GM15510 (cell line): ENCODE measurements around the gene STK26.

ENCODE experiments used
- POLR2A ChIP-seq: IDR thresholded peaks from 3 replicates; pipeline ENCODE4 v1.6.1; 2011; ENCODE audit warnings: borderline replicate concordance; ENCODE audit not compliant: insufficient read length; ENCODE audit errors: extremely low read depth

STK26 gene

DNA sequence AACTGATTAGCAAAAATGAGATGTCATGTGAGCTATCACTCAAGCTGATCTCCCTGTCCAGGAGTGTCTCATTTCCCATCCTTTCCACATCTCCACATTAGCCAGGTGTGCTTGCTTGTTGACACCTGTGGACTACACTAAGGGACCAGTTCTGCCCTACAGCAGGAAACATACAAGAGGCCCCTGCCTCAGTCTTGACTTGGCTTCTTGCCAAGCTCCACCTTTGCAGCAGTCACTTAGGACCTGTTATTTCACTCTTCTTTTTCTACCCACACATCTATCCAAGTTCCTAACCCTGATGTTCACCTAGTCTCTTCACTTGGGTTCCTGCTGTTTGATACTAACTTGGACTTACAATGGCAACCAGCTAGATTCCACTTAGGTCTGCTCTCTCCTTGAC is 91.5 kb downstream of the STK26 start:
- no peak for TF ChIP-seq POLR2A

DNA sequence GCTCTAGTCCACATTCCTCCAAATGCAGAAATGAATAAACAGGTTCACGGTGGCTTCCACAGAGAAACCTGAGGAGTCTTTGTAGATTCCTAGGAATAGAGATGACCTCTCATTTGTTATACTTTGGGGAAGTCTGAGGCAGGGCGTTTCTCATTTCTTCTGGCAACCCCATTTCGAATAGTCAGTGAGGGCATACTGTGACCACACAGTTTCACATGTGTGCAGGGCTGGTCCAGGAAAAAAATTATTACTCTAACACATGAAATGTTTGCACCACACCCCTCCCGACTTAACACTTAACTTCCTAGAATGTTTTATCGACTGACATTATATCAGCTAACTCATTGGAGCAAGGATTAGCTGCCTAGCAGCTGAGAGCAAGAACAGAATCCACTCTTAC is 92.7 kb downstream of the STK26 start:
- no peak for TF ChIP-seq POLR2A

DNA sequence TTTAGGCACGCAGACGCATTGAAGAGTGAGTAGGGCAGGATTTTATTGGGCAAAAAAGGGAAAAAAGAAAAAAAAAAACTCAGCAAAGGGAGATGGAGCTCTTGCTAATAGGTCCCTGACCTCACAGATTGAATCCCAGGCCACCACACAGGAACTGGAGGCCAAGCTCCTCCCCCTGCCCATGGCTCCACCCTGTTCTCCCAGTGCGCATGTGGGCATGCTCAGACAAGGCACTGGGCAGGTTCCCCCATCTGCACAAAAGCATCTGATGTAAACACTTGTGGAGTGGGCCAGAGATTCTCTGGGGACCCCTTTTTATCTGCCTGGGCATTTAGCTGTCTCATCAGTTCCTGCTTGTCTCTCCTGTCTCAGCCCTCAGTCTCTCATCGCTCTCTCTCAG is 95.3 kb downstream of the STK26 start:
- TF ChIP-seq POLR2A, result no peak

DNA sequence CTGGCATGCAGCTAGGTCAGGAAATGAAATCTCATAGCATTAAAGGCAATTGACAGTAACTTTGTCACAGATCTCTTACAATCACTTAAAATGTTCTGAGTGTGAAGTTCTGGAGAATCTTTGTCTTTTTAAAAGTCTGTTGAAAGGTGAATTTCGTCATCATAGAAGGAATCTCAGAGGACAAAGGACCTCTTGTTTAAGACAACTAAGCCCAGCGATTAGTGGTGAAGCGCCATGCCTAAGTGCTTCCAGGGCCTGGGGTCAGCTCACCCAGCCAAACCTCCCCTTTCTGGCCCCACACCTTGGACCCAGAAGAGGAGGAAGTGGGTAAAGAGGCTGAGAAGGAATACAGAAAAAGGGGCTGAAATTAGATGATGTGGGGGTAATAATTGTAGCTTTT is 96.2 kb downstream of the STK26 start:
- no peak for TF ChIP-seq POLR2A

DNA sequence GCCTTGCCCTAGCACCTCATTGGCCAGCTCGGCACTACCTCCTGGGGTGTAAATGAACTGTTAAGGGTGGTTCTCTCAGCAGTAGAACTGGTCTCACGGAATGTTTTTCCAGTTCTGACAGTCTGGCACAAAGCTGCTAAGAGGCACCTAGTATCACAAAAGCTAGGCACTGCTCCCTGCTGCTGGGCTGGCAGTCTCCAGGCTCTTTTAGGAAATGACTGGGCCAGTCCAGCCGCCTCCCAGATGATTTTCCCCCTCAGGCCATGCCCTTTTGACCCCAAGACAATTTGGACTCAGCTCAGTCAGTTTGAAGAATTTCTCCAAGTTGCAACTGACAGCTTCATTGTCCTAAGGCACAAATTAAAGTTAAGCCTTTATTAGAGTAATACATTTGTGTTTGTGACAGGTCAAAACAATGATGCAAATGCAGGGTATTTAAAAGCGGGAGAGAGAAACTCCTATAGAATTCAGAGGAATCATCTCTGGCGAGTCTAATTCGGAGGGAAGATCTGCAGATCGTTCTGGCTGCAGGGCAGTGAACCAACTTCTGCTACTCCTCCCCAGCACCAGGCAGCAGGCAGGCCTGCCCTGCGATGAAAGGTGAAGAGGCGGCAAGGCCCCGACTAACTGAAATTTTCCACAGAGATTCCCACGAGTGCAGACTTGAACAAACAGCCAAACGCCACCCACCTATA is 96.9 kb downstream of the STK26 start:
- TF ChIP-seq POLR2A, result no peak

DNA sequence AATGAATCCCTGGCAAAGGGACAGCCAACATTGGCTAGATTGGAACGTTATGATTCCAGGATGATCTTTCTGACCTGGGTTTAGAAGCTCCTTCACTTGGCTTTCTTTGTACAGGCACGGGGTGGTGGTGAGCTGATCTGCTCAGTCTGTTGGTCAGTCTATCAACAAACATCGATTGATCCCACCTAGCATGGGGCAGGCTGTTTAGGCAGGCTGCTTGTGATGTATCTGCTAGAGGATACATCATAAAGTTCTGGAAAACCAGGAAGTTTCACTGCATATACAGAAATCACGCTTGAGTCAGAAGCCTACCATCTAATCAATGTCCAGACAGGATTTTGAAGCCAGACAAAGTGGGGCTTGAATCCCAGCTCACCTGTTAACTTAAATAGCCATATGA is 97.8 kb downstream of the STK26 start:
- TF ChIP-seq POLR2A, result no peak
